Calu3 (cell line): ENCODE results near the gene P2RY14. TPM values are rescaled to one million over a fixed set of nuclear protein-coding genes. Genes with fewer than 3 reads are reported as not detected.

Experiments used
- BruUV-seq: library from RNA; stranded (reverse); fragments of 400-500 nt; replicated peaks from 2 replicates; lab custom pipeline; 2021; lab: Mats Ljungman, UMichigan
- CTCF ChIA-PET: fragments of 300-600 bp; sonication (Branson Sonifier 250); formaldehyde crosslinking; loops from one replicate; lab custom pipeline; 2022; ENCODE audit warnings: antibody characterized with exemption; lab: Charles Lee
- DNase-seq: peaks from one replicate; pipeline ENCODE4 v3.0.0; 2022
- H3K27ac Mint-ChIP-seq: one replicate; pipeline ENCODE4 v1.8.0; 2022; ENCODE audit warnings: mixed read lengths; ENCODE audit not compliant: unreplicated experiment
- H3K27me3 Mint-ChIP-seq: one replicate; pipeline ENCODE4 v1.8.0; 2022; ENCODE audit warnings: mixed read lengths; ENCODE audit not compliant: unreplicated experiment
- H3K36me3 Mint-ChIP-seq: one replicate; pipeline ENCODE4 v1.8.0; 2022; ENCODE audit warnings: mild to moderate bottlenecking, moderate library complexity, mixed read lengths; ENCODE audit not compliant: insufficient read depth, unreplicated experiment
- H3K4me1 Mint-ChIP-seq: one replicate; pipeline ENCODE4 v1.8.0; 2022; ENCODE audit warnings: mild to moderate bottlenecking, low read depth, mixed read lengths; ENCODE audit not compliant: unreplicated experiment
- H3K4me3 Mint-ChIP-seq: one replicate; pipeline ENCODE4 v1.8.0; 2022; ENCODE audit warnings: mild to moderate bottlenecking, low read depth, moderate library complexity, mixed read lengths; ENCODE audit not compliant: unreplicated experiment
- H3K9me3 Mint-ChIP-seq: one replicate; pipeline ENCODE4 v1.8.0; 2022; ENCODE audit warnings: low read depth, mixed read lengths; ENCODE audit not compliant: unreplicated experiment
- intact Hi-C: fragments of 100-400 bp; cut with micrococcal nuclease; formaldehyde crosslinking; loops from one replicate; pipeline ENCODE4 v1.10.0; 2022; ENCODE audit not compliant: unreplicated experiment
- total RNA-seq: library from RNA; stranded (reverse); gene quantifications from 2 replicates; pipeline ENCODE4 v1.2.3, GENCODE V29; 2022
- TF ChIP-seq, protein P1 (sequence below): fragments of 200-600 bp; IDR thresholded peaks from one replicate; pipeline ENCODE4 v1.8.0; 2022; ENCODE audit warnings: antibody characterized with exemption; ENCODE audit not compliant: unreplicated experiment

Gene P2RY14
- total RNA-seq, 1 experiment from 2014 or later: not detected

DNA sequence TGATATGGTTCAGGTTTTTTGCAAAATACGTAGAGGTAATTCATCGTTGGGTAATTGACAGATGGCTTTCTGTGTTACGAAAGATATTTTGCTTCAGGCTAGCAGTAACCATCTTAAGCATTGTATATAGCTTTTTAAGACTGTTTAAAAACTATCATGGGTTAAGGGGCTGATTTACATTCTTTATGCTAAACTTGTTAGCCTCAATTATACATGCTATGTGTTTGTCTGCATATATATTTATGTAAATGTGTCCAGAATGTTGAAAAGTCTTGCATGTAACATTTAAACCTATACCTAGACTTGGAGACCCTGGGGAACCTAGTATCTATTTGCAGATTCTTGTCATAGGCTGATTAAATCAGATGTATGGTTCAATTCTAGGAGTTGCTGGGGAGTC, 11.1 kb upstream of the P2RY14 start:
- no peak overlapping the region for H3K4me3 Mint-ChIP-seq
- no peaks in the 10 kb centered on the region for H3K4me1 Mint-ChIP-seq
- intact Hi-C loops: no loop called here
- H3K27ac Mint-ChIP-seq: no peak overlapping the region
- DNase-seq: no peak
- no peaks in the 10 kb centered on the region for H3K27me3 Mint-ChIP-seq
- no TSS peak for BruUV-seq
- TF ChIP-seq, protein P1, sequence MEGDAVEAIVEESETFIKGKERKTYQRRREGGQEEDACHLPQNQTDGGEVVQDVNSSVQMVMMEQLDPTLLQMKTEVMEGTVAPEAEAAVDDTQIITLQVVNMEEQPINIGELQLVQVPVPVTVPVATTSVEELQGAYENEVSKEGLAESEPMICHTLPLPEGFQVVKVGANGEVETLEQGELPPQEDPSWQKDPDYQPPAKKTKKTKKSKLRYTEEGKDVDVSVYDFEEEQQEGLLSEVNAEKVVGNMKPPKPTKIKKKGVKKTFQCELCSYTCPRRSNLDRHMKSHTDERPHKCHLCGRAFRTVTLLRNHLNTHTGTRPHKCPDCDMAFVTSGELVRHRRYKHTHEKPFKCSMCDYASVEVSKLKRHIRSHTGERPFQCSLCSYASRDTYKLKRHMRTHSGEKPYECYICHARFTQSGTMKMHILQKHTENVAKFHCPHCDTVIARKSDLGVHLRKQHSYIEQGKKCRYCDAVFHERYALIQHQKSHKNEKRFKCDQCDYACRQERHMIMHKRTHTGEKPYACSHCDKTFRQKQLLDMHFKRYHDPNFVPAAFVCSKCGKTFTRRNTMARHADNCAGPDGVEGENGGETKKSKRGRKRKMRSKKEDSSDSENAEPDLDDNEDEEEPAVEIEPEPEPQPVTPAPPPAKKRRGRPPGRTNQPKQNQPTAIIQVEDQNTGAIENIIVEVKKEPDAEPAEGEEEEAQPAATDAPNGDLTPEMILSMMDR: no peak
- no peaks in the 10 kb centered on the region for H3K9me3 Mint-ChIP-seq
- CTCF ChIA-PET: interaction anchor here (1.3 kb wide), 1 partner anchor 144 kb away, joined by 3 read pairs; no protein-coding TSS in a partner anchor
- H3K36me3 Mint-ChIP-seq: no peaks in the 10 kb centered on the region

DNA sequence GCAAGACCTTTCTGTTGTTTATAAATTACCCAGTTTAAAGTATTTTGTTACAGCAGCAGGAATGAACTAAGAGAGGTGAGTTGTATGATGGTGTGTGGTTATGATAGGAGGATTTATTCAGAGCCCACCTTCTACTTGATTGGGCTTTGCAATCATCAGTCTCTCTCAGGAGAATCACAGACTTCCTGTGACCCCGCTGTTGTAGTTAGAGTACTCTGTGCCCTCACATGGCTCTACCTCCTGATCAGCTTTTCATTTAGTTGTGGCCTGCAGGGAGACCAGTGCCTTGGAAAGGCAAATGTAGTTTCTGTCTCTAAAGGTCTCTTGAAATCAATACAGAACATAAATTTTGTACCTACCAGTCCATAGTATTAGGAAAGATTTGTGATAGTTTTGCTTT, 7.6 kb upstream of the P2RY14 start:
- BruUV-seq: no TSS peak
- Mint-ChIP-seq H3K36me3 (no peaks in the 10 kb centered on the region), H3K4me3 (no peak overlapping the region), H3K4me1 (no peaks in the 10 kb centered on the region), H3K27me3 (no peaks in the 10 kb centered on the region), H3K9me3 (no peaks in the 10 kb centered on the region), H3K27ac (no peak overlapping the region)
- CTCF ChIA-PET: interaction anchor here (1.0 to 1.3 kb wide), 2 partner anchors 42 to 118 kb away, joined by 3 to 6 read pairs; no protein-coding TSS in a partner anchor
- DNase-seq: no peak
- intact Hi-C loops: no loop called here
- TF ChIP-seq, protein P1: no peak

DNA sequence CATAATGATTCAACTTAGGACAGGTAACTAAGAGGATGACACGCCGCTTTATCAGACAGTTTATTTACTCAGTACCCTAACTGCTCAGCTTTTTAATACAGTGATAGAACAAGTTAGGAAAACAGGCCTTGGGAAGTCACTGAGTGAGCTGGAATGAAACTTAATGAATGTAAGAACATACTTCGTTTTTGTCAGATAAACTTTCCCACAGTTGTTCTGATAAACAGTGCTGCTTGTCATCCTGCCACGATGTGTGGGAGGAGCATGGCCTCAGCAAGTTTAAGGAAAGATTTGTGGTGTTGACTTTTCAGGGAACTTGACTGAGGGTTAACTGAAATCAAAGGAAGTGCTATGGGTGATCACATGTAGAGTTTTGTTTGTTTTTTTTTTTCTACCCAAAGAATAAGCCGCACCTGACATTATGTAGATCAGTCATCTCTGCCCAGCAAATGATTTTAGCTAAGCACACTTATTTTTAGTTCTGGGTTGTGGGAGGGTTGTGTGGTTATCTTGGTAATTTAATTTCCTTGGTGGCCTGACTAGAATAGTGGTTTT, 5.6 kb upstream of the P2RY14 start:
- no peak overlapping the region for H3K27ac Mint-ChIP-seq
- no peaks in the 10 kb centered on the region for H3K4me1 Mint-ChIP-seq
- no TSS peak for BruUV-seq
- no peaks in the 10 kb centered on the region for H3K36me3 Mint-ChIP-seq
- H3K27me3 Mint-ChIP-seq: no peaks in the 10 kb centered on the region
- intact Hi-C loops: loop anchor here (1.0 to 5.0 kb wide), 3 partner anchors 57 to 116 kb away; no protein-coding TSS in a partner anchor
- TF ChIP-seq, protein P1: no peak
- CTCF ChIA-PET: interaction anchor here (0.8 to 1.6 kb wide), 2 partner anchors 56 to 116 kb away, joined by 3 read pairs; no protein-coding TSS in a partner anchor
- no peaks in the 10 kb centered on the region for H3K9me3 Mint-ChIP-seq
- no peak for DNase-seq
- H3K4me3 Mint-ChIP-seq: no peak overlapping the region

DNA sequence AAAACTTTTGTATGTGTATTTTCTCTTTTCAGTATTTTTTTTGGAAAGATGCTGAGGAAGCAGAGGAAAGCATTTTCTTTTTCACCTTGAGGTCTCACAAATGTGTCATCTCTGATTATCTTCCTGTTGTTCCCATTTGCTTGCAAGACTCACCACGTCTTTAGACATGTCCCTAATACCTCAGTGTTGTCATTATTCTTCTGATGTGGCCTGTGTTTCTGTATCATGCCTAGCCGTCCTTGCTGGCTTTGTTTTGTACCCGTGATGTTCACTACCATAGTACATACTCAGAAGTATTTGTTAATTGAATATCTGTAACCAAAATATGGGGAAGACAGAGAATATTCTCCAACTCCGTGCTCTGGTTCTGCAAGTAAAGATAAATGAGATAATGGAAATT, 5.0 kb upstream of the P2RY14 start:
- no peaks in the 10 kb centered on the region for H3K36me3 Mint-ChIP-seq
- H3K9me3 Mint-ChIP-seq: no peaks in the 10 kb centered on the region
- H3K27me3 Mint-ChIP-seq: no peaks in the 10 kb centered on the region
- no peak for DNase-seq
- H3K27ac Mint-ChIP-seq: no peak overlapping the region
- H3K4me1 Mint-ChIP-seq: no peaks in the 10 kb centered on the region
- no peak overlapping the region for H3K4me3 Mint-ChIP-seq
- intact Hi-C loops: loop anchor here (1.0 to 5.0 kb wide), 3 partner anchors 56 to 115 kb away; no protein-coding TSS in a partner anchor
- TF ChIP-seq, protein P1: no peak
- CTCF ChIA-PET: no interaction called here
- BruUV-seq: no TSS peak
